Right lobe of liver (tissue), 6 donors: ENCODE results near the gene POR. TPM values are rescaled to one million over a fixed set of nuclear protein-coding genes. Genes with fewer than 3 reads are reported as not detected.
"Not testable (repeated sequence)": the region's sequence is repeated elsewhere in the genome, so short reads cannot be mapped to it uniquely, and the experiment has no call there.

Source experiments
- ATAC-seq, 4 donors: fragments of 200-7000 bp; cut with Tn5 transposase; one replicate each; pipeline ENCODE4 v1.9.1; 2020; ENCODE audit warnings: mild to moderate bottlenecking in 4 of 4, moderate library complexity in 4 of 4
- DNase-seq, 3 donors: peaks; one replicate each; pipeline ENCODE4 v3.0.0-alpha.2; 2020
- H3K27ac ChIP-seq, 3 donors: fragments of 200-600 bp; one replicate each; pipeline ENCODE4 v1.8.0; 2022
- H3K27me3 ChIP-seq, 2 donors: fragments of 200-600 bp; one replicate each; pipeline ENCODE4 v1.8.0; 2022
- H3K36me3 ChIP-seq, 4 donors: fragments of 200-600 bp; sonication (generic) in 1 of 4; one replicate each; pipeline versions ENCODE4 v1.5.1 to v1.8.0; 2017 to 2022; ENCODE audit warnings: control low read depth in 1 of 4
- H3K4me1 ChIP-seq, 4 donors: fragments of 200-600 bp; sonication (generic) in 1 of 4; one replicate each; pipeline versions ENCODE4 v1.5.1 to v1.8.0; 2017 to 2022; ENCODE audit warnings: control low read depth in 1 of 4
- H3K4me3 ChIP-seq, 3 donors: fragments of 200-600 bp; one replicate each; pipeline ENCODE4 v1.8.0; 2022
- H3K9me3 ChIP-seq, 4 donors: fragments of 200-600 bp; sonication (generic) in 1 of 4; one replicate each; pipeline versions ENCODE4 v1.5.1 to v1.8.0; 2017 to 2022; ENCODE audit warnings: control low read depth in 1 of 4
- CTCF ChIP-seq, 4 donors: fragments of 200-600 bp in 3 of 4; fragments of 450-650 bp in 1 of 4; IDR thresholded peaks; one replicate each; pipeline versions ENCODE4 v1.5.1 to v1.8.0; 2016 to 2022; ENCODE audit warnings: antibody characterized with exemption in 4 of 4, mild to moderate bottlenecking in 2 of 4
- POLR2A ChIP-seq: fragments of 450-650 bp; IDR thresholded peaks from one replicate; pipeline ENCODE4 v1.6.1; 2017; ENCODE audit warnings: antibody characterized with exemption, mild to moderate bottlenecking
- WGBS: methylation state at CpG from one replicate; pipeline ENCODE4 v1.1.6; 2018; ENCODE audit warnings: low coverage, low lambda C conversion rate; ENCODE audit not compliant: insufficient coverage; ENCODE audit errors: missing lambda C conversion rate; 5-methylcytosine and 5-hydroxymethylcytosine counted together
- intact Hi-C, 2 donors: fragments of 100-400 bp; cut with DNase I; formaldehyde crosslinking; loops; one replicate each; pipeline versions ENCODE4 v1.11.2 to v1.14.1; 2022
- total RNA-seq, 6 experiments: library from RNA; depleted of rRNA in 2 of 6; stranded (reverse); fragments of >200 nt in 2 of 6; fragmentation: NEBNext Ultra II Directional in 3 of 6; extraction: Animal tissue kit (Norgen Biotek cat#: 25700) in 3 of 6; gene quantifications; one replicate each; pipeline versions ENCODE4 v1.1.0 to v1.2.4, GENCODE V29; 2016 to 2023
- donor health status: DM: no; HTN: yes; CAD: no.
- donor health status: DM: no; HTN: no; CAD: no.
- donor health status: DM: no; HTN: no; CAD: no.
- donor health status: DM: no; HTN: yes; CAD: no.
- donor health status: DM: no; HTN: yes; CAD: no.

The POR gene
- total RNA-seq, 6 experiments from 2014 or later = 370 to 1,042 (median 725) TPM

DNA sequence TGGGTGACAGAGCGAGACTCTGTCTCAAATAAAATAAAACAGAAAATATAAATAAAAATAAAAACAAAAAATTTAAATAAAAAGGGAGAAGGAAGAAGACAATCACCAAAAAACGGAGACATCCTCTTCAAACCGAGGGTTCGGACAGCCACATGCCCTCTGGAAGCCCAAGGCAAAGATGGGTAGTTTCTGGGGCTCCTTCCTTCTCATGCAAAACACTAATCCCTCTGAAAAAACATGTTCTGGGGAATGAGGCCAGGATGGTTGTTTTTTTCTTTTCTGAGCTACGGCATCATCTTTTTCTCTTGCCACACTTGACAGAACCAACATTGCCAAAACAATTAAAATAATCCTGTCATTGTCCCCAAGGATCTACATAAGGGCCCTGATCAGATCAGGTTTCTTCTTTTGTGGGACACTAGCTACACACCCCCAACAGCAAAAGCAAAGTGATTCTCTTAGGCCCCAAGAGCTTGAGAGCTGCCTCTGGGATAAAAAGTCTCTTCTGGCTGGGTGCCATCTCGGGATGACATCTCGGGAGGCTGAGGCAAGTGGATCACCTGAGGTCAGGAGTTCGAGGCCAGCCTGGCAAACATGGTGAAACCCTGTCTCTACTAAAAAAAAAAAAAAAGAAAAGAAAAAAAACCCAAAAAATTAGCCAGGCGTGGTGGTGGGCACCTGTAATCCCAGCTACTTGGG is 14.2 kb upstream of the POR start:
- Histone ChIP-seq H3K27ac (no peak overlapping the region), H3K4me3 (no peak overlapping the region), H3K4me1 (peaks cover 0 to 9% (median 4%) of the 10 kb centered on the region in 4 donors), H3K9me3 (no peaks in the 10 kb centered on the region), H3K27me3 (no peaks in the 10 kb centered on the region), H3K36me3 (no peaks in the 10 kb centered on the region)
- intact Hi-C loops = no loop called here
- no peak for TF ChIP-seq POLR2A
- TF ChIP-seq CTCF (IDR thresholded peaks at IDR 0.05) = no peak
- ATAC-seq = no peak
- no peak for DNase-seq
- WGBS = 79% methylated on average over 8 of the region's 9 CpGs

DNA sequence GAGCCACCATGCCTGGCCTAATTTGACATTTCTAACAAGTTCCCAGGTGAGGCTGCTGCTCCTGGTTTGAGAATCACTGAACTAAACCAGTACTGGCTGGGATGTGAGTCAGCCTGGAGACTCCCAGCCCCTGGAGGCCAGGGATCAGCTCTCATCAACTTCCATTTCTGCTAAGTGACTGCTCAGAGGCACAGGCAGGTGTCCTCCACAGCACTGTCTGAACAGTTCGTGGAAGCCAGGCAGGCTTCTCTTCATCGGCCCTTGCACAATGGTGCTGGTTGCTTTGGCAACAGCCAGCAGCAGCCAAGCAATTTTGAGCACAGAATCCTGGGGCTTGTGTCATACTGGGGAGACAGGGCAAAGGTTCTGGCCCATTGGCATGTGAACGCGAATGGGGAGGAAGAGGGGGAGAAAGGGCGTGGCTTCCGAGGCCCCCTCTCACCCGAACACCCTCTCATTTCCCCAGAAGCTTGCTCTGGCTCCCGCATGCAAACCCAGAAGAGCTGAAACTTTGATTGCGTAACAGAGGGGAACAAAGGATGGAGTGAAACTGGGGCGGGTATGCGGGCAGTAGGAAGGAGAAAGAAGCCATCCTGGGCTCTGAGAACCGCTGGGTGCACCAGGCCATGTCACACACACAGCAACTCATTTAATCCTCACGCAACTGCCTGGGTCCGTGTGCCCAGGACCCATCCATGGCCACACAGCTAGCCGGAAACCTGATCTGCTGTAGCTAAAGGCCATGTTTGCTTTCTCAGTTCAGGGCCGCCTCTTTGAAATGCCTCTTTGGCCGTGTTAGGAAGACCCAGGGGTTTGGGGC is 9.0 kb upstream of the POR start:
- no peaks in the 10 kb centered on the region for H3K36me3 ChIP-seq
- intact Hi-C loops = no loop called here
- H3K27ac ChIP-seq = peak overlapping the region; percentile 83 to 97 (median 97)
- no peaks in the 10 kb centered on the region for H3K9me3 ChIP-seq
- no peaks in the 10 kb centered on the region for H3K27me3 ChIP-seq
- peaks cover 0 to 28% (median 10%) of the 10 kb centered on the region in 4 donors for H3K4me1 ChIP-seq
- WGBS = 17% methylated on average over 10 of the region's 17 CpGs
- peak overlapping the region in 2 of 3 donors; percentile 4 to 16 for H3K4me3 ChIP-seq
- ATAC-seq (peak; percentile 77 to 87 (median 80)), DNase-seq (peak; percentile 87 to 95 (median 93))
- TF ChIP-seq POLR2A (peak; percentile 91), CTCF (IDR thresholded peaks at IDR 0.05) (no peak)

DNA sequence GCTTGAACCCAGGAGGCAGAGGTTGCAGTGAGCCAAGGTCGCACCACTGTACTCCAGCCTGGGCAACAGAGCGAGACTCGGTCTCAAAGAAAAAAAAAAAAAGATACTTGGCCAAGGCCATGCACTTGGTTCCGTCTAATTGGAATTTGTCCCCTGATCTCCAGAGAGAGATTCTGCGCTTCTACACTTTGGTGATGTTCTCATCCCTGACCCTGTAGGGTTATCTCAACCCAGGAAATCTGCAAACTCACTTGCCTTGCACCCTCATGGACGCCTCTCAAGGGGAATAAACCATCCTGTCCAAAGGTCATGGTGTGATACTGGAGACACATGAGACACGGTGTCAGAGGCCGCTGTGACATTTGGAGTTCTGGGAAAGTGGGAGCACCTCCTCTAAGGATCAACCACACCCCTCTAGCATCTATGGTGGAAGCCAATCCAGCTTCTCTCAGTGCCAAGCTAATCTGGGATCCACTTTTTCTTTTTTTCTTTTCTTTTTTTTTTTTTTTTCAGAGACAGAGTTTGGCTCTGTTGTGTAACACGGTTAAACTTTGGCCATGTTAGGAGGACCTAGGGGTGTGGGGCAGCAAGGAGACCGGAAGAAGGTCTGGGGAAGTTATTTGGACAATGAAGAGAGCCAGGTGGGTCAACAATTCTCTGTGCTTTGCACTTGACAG is 7.8 kb upstream of the POR start:
- Histone ChIP-seq H3K4me3 (no peak overlapping the region), H3K4me1 (peaks cover 0 to 28% (median 10%) of the 10 kb centered on the region in 4 donors), H3K9me3 (no peaks in the 10 kb centered on the region), H3K36me3 (no peaks in the 10 kb centered on the region), H3K27me3 (no peaks in the 10 kb centered on the region), H3K27ac (peak overlapping the region; percentile 83 to 97 (median 97))
- intact Hi-C loops = no loop called here
- TF ChIP-seq CTCF (IDR thresholded peaks at IDR 0.05) (no peak), POLR2A (no peak)
- DNase-seq (peak; percentile 55 to 79 (median 73)), ATAC-seq (peak; percentile 66 to 76 (median 72))
- WGBS = 19% methylated on average over 10 of the region's 10 CpGs

DNA sequence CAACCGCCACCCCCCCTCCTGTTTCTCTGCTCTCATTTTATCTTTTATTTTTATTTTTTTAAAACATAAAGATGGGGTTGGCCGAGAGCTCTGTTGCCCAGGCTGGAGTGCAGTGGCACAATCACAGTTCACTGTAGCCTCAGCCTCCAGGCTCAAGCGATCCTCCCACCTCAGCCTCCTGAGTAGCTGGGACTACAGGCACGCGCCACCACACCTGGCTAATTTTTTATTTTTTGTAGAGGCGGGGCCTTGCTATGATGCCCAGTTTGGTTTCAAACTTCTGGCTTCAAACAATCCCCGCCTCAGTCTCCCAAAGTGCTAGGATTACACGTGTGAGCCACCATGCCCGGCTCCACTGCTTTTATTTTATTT is 7.3 kb upstream of the POR start:
- H3K4me3 ChIP-seq, H3K27me3 ChIP-seq, DNase-seq, intact Hi-C loops, H3K9me3 ChIP-seq, ATAC-seq, H3K36me3 ChIP-seq: not testable (repeated sequence)
- Histone ChIP-seq H3K27ac (peak overlapping the region; percentile 83 to 97 (median 97)), H3K4me1 (peaks cover 0 to 29% (median 10%) of the 10 kb centered on the region in 4 donors)
- 72% methylated on average over 9 of the region's 9 CpGs for WGBS
